Epidermal melanocyte (primary cell): ENCODE data around the gene NSUN4.
"Not testable (repeated sequence)": the region's sequence is repeated elsewhere in the genome, so short reads cannot be mapped to it uniquely, and the experiment has no call there.

Experiments used
- DNase-seq: peaks from one replicate; pipeline ENCODE4 v3.0.0; 2011; ENCODE audit warnings: low spot score; ENCODE audit not compliant: insufficient read length

The NSUN4 gene

DNA sequence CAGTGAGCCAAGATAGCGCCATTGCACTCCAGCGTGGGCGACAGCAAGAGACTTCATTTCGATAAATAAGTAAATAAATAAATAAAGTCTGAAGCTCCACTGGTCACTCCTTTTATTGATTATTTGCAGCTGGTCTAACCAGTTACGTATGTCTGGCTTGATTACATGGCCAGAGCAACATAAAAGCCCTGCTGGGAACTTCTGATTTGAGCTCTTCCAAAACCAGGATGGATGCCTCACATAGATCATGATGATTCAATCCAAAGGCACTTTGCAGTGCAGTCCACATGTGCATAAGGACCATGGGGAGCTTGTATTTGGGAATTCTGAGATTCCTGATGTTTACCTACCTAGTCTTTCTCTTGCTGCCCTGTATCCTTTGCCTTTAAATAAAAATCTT, 24.0 kb downstream of the NSUN4 start:
- no peak for DNase-seq

GRCh38 chr1:46365796-46366195, 25.2 kb downstream of the NSUN4 start:
- not testable (repeated sequence) for DNase-seq

- no peak for DNase-seq
Observed at GRCh38 chr1:46367072-46367471, 26.5 kb downstream of the NSUN4 start.

GRCh38 chr1:46367701-46368100, 27.1 kb downstream of the NSUN4 start:
- DNase-seq, result not testable (repeated sequence)

- no peak for DNase-seq
Observed at GRCh38 chr1:46368791-46369190, 28.2 kb downstream of the NSUN4 start.

DNA sequence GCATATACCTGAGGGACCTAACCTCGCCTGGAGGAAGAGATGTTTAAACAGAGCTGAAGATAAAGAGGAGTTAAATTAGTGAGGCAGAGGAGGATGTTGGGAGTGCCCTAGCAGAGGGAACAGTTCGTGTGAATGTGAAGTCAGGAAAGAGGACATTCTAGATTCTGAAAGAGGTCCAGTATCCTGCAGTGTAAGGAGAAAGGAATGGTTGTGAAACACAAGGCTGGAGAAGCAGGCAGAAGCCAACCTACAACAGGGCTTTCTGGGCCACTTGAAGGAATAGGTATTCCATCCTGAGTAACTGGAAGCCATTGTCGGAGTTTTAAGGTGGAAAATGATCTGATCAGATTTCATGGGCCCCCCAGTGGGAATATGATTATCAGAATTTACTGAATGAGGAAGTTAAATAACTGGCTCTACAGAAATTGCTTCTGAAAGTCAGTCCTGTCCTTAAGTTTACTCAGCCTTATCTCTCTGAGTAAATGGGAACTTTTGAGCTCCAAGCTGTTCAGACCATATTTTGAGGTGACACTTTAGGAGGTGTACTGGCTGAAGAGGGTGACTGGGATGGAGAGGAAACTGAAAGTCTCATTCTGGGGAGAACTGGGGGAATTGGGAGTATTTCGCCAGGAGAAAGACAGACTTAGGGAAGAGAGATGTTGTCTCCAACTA, 29.1 kb downstream of the NSUN4 start:
- no peak for DNase-seq

DNA sequence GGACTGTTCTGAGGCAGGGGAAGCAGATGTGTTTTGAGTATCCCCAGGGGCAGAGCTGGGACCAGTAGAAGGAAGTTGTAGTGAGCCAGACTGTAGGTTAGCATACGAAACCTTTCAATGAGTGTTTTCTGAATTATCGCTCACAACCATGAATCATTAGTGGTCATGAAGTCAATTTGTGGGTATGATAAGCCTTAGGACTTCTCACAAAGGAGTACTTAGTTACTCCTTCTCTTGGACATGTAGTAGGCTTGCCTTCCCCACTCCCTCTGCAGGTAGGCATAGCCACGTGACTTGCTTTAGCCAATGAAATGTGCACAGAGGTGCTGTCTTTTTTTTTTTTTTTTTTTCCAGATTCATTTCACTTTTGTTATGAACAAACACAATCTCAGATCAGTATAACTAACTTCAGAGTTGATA, 29.6 kb downstream of the NSUN4 start:
- DNase-seq, result no peak

DNA sequence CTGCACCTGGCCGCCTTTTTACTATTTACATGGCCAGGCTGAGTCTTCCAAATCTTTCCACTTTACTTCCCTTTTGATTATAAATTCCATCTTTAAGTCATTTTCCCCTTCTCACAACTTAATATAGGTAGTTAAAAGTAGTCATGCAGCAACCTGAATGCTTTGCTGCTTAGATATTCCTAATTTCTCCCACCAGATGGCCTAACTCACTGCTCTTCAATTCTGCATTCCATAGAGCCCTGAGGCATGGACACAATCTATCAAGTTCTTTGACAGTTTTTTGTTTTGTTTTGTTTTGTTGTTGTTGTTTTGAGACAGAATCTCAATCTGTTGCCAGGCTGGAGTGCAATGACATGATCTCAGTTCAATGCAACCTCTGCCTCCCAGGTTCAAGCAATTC, 31.8 kb downstream of the NSUN4 start:
- DNase-seq, result no peak

DNA sequence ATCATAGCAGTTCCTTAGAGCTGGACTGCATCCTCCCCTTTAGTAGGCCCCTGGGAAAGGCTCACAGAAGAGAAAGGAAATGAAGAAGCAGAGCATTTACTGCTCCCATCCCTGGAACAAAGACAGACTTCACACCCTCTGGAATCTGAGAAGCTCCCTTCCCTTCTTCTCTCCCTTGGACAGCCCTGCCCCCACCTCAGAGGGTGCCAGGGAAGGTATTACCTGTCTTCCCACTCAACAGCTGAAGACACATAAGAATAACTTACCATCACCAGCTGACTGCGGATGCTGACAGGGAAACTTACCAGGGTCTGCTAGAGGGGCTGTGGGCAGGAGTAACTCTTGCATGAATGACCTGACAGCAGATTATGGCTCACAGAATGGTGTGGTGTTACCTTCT, 39.4 kb downstream of the NSUN4 start:
- DNase-seq, result no peak

GRCh38 chr1:46380508-46380907, 39.9 kb downstream of the NSUN4 start:
- DNase-seq, result no peak

- no peak for DNase-seq
Observed at GRCh38 chr1:46393510-46393909, 52.9 kb downstream of the NSUN4 start.

DNA sequence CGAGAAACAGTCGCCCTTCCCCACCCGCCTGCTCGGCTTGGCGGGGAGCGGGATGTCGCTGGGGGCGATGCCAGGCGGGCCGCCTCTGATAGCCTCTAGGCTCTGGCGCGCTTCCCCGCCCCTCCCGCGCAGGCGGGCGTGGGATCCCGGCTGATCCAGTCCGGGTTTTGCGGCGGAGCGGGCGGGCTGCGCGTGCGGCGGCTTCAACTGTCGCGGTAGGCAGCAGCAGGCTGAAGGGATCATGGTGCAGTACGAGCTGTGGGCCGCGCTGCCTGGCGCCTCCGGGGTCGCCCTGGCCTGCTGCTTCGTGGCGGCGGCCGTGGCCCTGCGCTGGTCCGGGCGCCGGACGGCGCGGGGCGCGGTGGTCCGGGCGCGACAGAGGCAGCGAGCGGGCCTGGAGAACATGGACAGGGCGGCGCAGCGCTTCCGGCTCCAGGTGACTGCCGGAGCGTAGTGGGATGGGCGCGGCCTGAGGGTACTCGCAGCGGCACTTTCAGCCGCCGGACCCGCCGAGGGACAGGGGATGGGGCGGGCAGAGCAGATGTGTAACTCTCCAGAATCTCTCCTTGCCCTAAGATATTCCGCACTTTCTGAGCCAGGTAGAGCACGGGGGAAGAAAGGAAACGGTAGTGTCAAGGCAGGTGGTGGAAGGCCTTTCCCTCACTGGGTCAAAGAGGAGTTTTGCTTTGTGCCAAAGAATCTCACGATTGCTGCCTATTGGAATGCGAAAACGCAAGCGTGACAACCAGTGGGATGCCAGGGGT, 53.7 kb downstream of the NSUN4 start, which contains the start of gene FAAH:
TSS of gene FAAH (plus strand) at position 210 of the 764 bp plus-strand sequence. CDS start at position 242, 32 bp downstream.
- DNase-seq, result no peak

GRCh38 chr1:46394872-46395465, 54.4 kb downstream of the NSUN4 start:
- DNase-seq, result no peak

- DNase-seq, result no peak
Observed at GRCh38 chr1:46396441-46397398, 56.1 kb downstream of the NSUN4 start.

- no peak for DNase-seq
Observed at GRCh38 chr1:46399307-46399706, 58.7 kb downstream of the NSUN4 start.

GRCh38 chr1:46400421-46400820, 59.8 kb downstream of the NSUN4 start:
- no peak for DNase-seq

DNA sequence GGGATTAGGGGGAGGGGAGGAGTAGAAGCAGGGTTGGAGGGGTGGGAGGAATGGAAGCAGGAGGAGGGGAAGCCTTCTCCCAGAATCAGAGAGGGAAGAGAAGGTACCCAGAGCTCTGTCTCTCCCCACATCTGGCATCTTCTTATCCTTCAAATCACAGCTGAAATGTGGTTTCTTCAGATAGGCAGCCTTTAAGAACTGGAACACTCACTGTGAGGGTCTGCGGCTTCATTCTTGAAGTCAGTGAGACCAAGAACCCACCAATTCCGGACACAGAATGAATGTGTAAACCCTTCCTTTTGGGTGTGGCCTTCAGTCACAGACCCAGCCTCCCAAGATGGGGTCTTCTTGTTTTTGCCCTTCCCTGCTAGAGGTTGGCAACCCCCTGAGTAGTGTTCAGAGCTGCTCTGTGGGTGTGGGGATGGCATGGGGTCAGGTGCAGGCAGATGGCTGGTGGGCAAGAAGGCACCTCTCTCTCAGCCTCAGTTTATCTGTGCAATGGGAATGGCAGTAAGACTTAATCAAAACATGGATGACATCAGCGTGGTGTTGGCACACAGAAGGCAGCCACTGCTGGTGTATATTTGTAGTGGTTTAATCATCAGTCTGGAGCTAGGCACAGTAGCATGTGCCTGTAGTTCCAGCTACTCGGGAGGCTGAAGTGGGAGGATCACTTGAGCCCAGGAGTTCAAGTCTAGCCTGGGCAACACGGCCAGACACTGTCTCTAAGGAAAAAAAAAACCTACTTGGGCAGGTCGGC, 60.7 kb downstream of the NSUN4 start:
- DNase-seq, result no peak

- DNase-seq, result peak; percentile 62
Observed at GRCh38 chr1:46401964-46402626, 61.5 kb downstream of the NSUN4 start.

GRCh38 chr1:46403916-46404315, 63.3 kb downstream of the NSUN4 start:
- DNase-seq, result no peak
